Measurements from ENCODE around the gene GMPPA. TPM values are rescaled to one million over a fixed set of nuclear protein-coding genes. Genes with fewer than 3 reads are reported as not detected.

The GMPPA gene
- total RNA-seq, 1 donor from 2014 or later = 52.9 TPM

DNA sequence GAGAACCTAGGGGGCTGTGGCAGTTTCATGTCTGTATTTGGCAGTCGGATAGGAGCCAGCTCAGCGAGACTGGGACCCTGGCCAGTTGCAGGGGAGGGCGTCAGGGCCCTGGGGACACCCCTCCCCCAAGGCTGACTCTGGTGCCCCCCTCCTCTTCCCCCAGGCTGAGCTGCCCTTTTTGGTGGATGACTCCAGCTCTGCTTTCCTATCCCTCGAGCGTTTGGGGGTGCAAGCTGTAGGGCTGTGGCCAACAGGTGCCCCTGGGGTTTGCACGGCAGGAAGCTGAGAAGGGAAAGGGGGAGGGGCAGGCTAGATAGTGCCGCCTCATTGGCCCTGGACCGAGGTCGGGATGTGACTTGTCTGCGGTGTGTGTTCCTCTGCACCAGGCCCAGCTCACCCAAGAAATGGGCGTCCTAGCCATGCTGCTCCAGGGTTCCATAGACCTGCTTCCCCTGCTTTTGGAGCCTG, 37.6 kb upstream of the GMPPA start:
- H3K4me1 Mint-ChIP-seq (ENCODE audit: low read depth) = peaks cover 7% of the 10 kb centered on the region
- H3K4me3 Mint-ChIP-seq (ENCODE audit: low read depth) = no peak overlapping the region
- H3K9me3 Mint-ChIP-seq = no peaks in the 10 kb centered on the region
- intact Hi-C loops (cut with micrococcal nuclease) = no loop called here
- H3K27ac Mint-ChIP-seq = no peak overlapping the region
- no peaks in the 10 kb centered on the region for H3K27me3 Mint-ChIP-seq (ENCODE audit: low read depth)
- no peaks in the 10 kb centered on the region for H3K36me3 Mint-ChIP-seq (ENCODE audit: low read depth)
- DNase-seq (ENCODE audit: low spot score) = peak; percentile 15

GRCh38 chr2:219461669-219462068, 37.0 kb upstream of the GMPPA start:
- Mint-ChIP-seq H3K4me3 (ENCODE audit: low read depth) (no peak overlapping the region), H3K9me3 (no peaks in the 10 kb centered on the region), H3K36me3 (ENCODE audit: low read depth) (no peaks in the 10 kb centered on the region), H3K27me3 (ENCODE audit: low read depth) (no peaks in the 10 kb centered on the region), H3K4me1 (ENCODE audit: low read depth) (peaks cover 7% of the 10 kb centered on the region), H3K27ac (no peak overlapping the region)
- DNase-seq (ENCODE audit: low spot score) = no peak
- intact Hi-C loops (cut with micrococcal nuclease) = no loop called here

- DNase-seq (ENCODE audit: low spot score) = no peak
- Mint-ChIP-seq H3K9me3 (no peaks in the 10 kb centered on the region), H3K4me3 (ENCODE audit: low read depth) (no peak overlapping the region), H3K27ac (no peak overlapping the region), H3K36me3 (ENCODE audit: low read depth) (no peaks in the 10 kb centered on the region), H3K4me1 (ENCODE audit: low read depth) (peaks cover 7% of the 10 kb centered on the region), H3K27me3 (ENCODE audit: low read depth) (no peaks in the 10 kb centered on the region)
- intact Hi-C loops (cut with micrococcal nuclease) = no loop called here
Observed at GRCh38 chr2:219462349-219462748, 36.3 kb upstream of the GMPPA start.

GRCh38 chr2:219464286-219465032, 34.2 kb upstream of the GMPPA start:
- Mint-ChIP-seq H3K27me3 (ENCODE audit: low read depth) (no peaks in the 10 kb centered on the region), H3K4me3 (ENCODE audit: low read depth) (no peak overlapping the region), H3K27ac (no peak overlapping the region), H3K36me3 (ENCODE audit: low read depth) (no peaks in the 10 kb centered on the region), H3K9me3 (no peaks in the 10 kb centered on the region), H3K4me1 (ENCODE audit: low read depth) (no peaks in the 10 kb centered on the region)
- intact Hi-C loops (cut with micrococcal nuclease) = no loop called here
- no peak for DNase-seq (ENCODE audit: low spot score)

DNA sequence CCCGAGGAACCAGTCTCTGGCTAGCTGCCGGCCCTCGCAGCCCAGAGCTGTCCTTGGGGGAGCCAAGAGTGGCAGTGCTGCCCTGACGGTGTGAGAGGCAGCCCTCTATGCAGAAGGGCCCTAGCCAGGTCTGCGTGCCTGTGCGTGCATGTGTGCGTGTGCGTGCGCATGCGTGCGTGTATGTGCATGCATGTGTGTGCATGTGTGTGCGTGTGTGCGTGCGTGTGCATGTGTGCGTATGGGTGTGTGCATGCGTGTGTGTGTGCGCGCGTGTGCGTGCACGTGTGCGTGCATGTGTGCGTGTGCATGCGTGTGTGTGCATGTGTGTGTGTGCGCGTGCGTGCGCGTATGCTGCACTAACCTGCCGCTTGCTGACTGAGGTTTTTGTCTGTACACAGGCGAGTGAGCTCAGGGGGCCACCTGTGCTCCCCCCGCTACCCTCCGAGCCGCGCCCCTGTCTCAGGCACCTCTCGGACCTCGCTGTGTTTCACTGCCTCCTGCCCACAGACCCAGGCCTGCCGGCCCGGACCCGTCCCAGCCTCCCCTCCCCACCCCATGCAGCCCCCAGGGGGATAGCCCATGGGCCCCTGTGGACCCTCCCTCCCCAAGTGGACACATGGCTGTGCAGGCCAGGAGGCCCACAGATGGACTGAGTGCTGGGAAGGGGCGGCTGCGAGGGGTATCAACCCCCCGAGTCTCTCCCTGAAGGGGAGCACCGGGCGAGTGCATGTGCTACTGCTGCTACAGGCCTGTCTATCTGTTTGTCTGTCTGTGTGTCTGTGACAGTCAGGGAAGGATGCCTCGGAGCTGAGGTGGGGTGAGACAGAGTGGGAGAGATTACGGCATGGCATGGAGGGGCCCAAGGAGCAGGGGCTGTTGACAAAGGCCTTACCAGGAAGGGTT, 32.8 kb upstream of the GMPPA start:
- intact Hi-C loops (cut with micrococcal nuclease) = no loop called here
- Mint-ChIP-seq H3K4me1 (ENCODE audit: low read depth) (no peaks in the 10 kb centered on the region), H3K27me3 (ENCODE audit: low read depth) (no peaks in the 10 kb centered on the region), H3K9me3 (no peaks in the 10 kb centered on the region), H3K27ac (no peak overlapping the region), H3K36me3 (ENCODE audit: low read depth) (no peaks in the 10 kb centered on the region), H3K4me3 (ENCODE audit: low read depth) (no peak overlapping the region)
- DNase-seq (ENCODE audit: low spot score) = no peak

DNA sequence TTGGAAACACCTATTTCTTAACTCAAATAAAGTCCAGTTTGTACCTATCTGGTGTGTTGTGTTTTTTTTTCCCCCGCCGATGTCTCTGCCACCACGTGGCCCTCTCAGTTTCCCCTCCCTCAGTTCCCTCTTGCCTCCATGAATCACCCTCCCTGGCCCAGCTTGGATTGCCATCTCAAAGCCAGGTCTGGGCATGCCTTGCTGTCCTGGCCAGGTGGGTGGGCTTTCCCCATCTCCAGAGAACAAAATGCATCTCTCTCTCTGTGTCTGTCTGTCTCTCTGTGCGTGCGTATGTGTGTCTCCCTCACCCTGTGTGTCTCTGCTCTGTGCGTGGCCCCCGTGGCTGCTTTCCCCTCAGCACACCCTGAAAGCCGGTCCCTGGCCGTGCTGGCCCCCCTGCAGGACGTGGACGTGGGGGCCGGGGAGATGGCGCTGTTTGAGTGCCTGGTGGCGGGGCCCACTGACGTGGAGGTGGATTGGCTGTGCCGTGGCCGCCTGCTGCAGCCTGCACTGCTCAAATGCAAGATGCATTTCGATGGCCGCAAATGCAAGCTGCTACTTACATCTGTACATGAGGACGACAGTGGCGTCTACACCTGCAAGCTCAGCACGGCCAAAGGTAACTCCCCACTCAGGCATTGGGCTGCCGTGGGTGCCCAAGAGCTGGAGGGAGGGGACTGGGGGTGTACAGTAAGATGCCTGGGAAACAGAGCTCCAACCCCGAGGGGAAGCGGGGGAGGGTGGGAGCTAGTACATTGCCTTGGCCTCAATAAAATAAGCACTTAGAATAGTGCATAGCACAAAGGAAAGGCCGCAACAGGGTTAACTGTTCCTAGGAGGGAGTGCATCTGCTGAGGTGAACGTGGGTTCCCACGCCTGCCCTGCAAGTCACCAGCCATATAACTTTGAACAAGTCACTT, 31.6 kb upstream of the GMPPA start:
- Mint-ChIP-seq H3K9me3 (no peaks in the 10 kb centered on the region), H3K36me3 (ENCODE audit: low read depth) (no peaks in the 10 kb centered on the region), H3K4me1 (ENCODE audit: low read depth) (no peaks in the 10 kb centered on the region), H3K27ac (no peak overlapping the region), H3K27me3 (ENCODE audit: low read depth) (no peaks in the 10 kb centered on the region), H3K4me3 (ENCODE audit: low read depth) (no peak overlapping the region)
- no peak for DNase-seq (ENCODE audit: low spot score)
- intact Hi-C loops (cut with micrococcal nuclease) = no loop called here

GRCh38 chr2:219467736-219468075, 31.0 kb upstream of the GMPPA start:
- Mint-ChIP-seq H3K4me1 (ENCODE audit: low read depth) (no peaks in the 10 kb centered on the region), H3K4me3 (ENCODE audit: low read depth) (no peak overlapping the region), H3K36me3 (ENCODE audit: low read depth) (no peaks in the 10 kb centered on the region), H3K9me3 (no peaks in the 10 kb centered on the region), H3K27me3 (ENCODE audit: low read depth) (no peaks in the 10 kb centered on the region), H3K27ac (no peak overlapping the region)
- DNase-seq (ENCODE audit: low spot score) = no peak
- intact Hi-C loops (cut with micrococcal nuclease) = no loop called here

GRCh38 chr2:219468410-219469185, 30.1 kb upstream of the GMPPA start:
- Mint-ChIP-seq H3K4me3 (ENCODE audit: low read depth) (no peak overlapping the region), H3K4me1 (ENCODE audit: low read depth) (no peaks in the 10 kb centered on the region), H3K27ac (no peak overlapping the region), H3K36me3 (ENCODE audit: low read depth) (no peaks in the 10 kb centered on the region), H3K9me3 (no peaks in the 10 kb centered on the region), H3K27me3 (ENCODE audit: low read depth) (no peaks in the 10 kb centered on the region)
- no peak for DNase-seq (ENCODE audit: low spot score)
- intact Hi-C loops (cut with micrococcal nuclease) = no loop called here

DNA sequence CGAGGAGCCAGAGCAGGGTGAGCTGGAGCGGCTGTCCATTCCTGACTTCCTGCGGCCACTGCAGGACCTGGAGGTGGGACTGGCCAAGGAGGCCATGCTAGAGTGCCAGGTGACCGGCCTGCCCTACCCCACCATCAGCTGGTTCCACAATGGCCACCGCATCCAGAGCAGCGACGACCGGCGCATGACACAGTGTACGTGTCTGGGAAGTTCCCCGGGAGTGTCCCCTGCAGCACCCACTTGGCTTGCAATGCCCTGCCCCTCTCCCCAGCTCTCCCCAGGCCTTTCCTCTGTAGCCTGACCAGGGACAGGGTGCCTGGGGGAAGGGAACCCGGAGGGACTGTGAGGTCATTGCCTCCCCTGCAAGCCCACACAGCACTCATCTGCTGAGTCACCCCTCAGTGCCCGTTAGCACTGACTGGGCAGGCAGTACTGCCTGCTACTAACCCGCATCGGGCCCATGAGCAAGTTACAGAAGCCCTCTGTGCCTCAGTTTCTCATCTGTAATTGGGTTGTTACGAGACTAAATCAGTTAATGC, 29.4 kb upstream of the GMPPA start:
- no peak overlapping the region for H3K4me3 Mint-ChIP-seq (ENCODE audit: low read depth)
- H3K27me3 Mint-ChIP-seq (ENCODE audit: low read depth) = no peaks in the 10 kb centered on the region
- H3K27ac Mint-ChIP-seq = no peak overlapping the region
- no peaks in the 10 kb centered on the region for H3K4me1 Mint-ChIP-seq (ENCODE audit: low read depth)
- intact Hi-C loops (cut with micrococcal nuclease) = no loop called here
- DNase-seq (ENCODE audit: low spot score) = no peak
- H3K9me3 Mint-ChIP-seq = no peaks in the 10 kb centered on the region
- no peaks in the 10 kb centered on the region for H3K36me3 Mint-ChIP-seq (ENCODE audit: low read depth)

DNA sequence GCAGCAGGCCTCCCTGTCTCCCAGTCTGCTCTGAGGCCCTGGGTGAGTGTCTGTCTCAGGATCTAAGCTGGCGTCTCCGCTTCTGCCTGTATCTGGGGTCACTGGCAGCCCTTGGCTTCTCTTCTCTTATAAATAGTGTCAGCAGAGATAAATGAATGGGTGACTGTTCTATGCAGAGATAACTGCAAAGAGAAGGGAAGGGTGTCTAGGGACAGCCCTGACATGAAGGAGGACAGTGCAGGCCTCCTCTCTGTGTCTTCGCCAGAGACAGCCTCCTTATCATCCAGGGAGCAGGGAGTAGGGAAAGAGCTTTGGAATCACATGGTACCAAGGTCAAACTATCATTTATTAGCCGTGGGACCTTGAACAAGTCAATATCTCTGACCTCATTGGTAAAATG, 28.3 kb upstream of the GMPPA start:
- H3K27me3 Mint-ChIP-seq (ENCODE audit: low read depth) = no peaks in the 10 kb centered on the region
- intact Hi-C loops (cut with micrococcal nuclease) = no loop called here

GRCh38 chr2:219471476-219472371, 27.0 kb upstream of the GMPPA start:
- DNase-seq (ENCODE audit: low spot score) = no peak
- no peak overlapping the region for H3K27ac Mint-ChIP-seq
- no peaks in the 10 kb centered on the region for H3K36me3 Mint-ChIP-seq (ENCODE audit: low read depth)
- no peak overlapping the region for H3K4me3 Mint-ChIP-seq (ENCODE audit: low read depth)
- peaks cover 4% of the 10 kb centered on the region for H3K27me3 Mint-ChIP-seq (ENCODE audit: low read depth)
- no peaks in the 10 kb centered on the region for H3K9me3 Mint-ChIP-seq
- peaks cover 4% of the 10 kb centered on the region for H3K4me1 Mint-ChIP-seq (ENCODE audit: low read depth)
- intact Hi-C loops (cut with micrococcal nuclease) = no loop called here

More for the DNA sequence above, 28.3 kb upstream of the GMPPA start:
- H3K9me3 Mint-ChIP-seq = no peaks in the 10 kb centered on the region
- H3K4me3 Mint-ChIP-seq (ENCODE audit: low read depth) = no peak overlapping the region
- no peaks in the 10 kb centered on the region for H3K36me3 Mint-ChIP-seq (ENCODE audit: low read depth)
- H3K27ac Mint-ChIP-seq = no peak overlapping the region
- H3K4me1 Mint-ChIP-seq (ENCODE audit: low read depth) = no peaks in the 10 kb centered on the region
- DNase-seq (ENCODE audit: low spot score) = no peak
